SU-DHL-6 (cell line): ENCODE measurements around the gene KIRREL2.
"Not testable (repeated sequence)": the region's sequence is repeated elsewhere in the genome, so short reads cannot be mapped to it uniquely, and the experiment has no call there.

Experiments
- H2AFZ ChIP-seq: fragments of 200-600 bp; sonication (generic); 2 replicates; pipeline ENCODE4 v1.6.1; 2014; ENCODE audit warnings: low read depth, mild to moderate bottlenecking, moderate library complexity, mixed read lengths, antibody characterized with exemption, low read length; ENCODE audit not compliant: severe bottlenecking
- H3F3A ChIP-seq: fragments of 200-600 bp; shearing (Covaris generic); 2 replicates; pipeline ENCODE4 v1.6.0; 2016; ENCODE audit warnings: antibody characterized with exemption, mild to moderate bottlenecking; ENCODE audit not compliant: insufficient read depth
- H3K27ac ChIP-seq: fragments of 200-600 bp; sonication (generic); 2 replicates; pipeline ENCODE4 v1.5.1; 2016; ENCODE audit warnings: low read depth, mild to moderate bottlenecking, low read length, moderate library complexity, mixed read lengths
- H3K27me3 ChIP-seq: fragments of 200-600 bp; sonication (generic), shearing (Covaris generic); 2 replicates; pipeline ENCODE4 v1.6.0; 2014; ENCODE audit warnings: mild to moderate bottlenecking, low read length
- H3K36me3 ChIP-seq: fragments of 200-600 bp; sonication (generic); 2 replicates; pipeline ENCODE4 v1.6.1; 2014; ENCODE audit warnings: mild to moderate bottlenecking, low read length, mixed read lengths
- H3K4me2 ChIP-seq: fragments of 300-600, 200-600 bp; shearing (Covaris generic), sonication (generic); 2 replicates; pipeline ENCODE4 v1.6.0; 2014; ENCODE audit warnings: low read length, low read depth, mild to moderate bottlenecking; ENCODE audit not compliant: poor library complexity, severe bottlenecking
- H3K4me3 ChIP-seq: fragments of 200-600 bp; sonication (generic); 2 replicates; pipeline ENCODE4 v1.5.1; 2014; ENCODE audit warnings: antibody characterized with exemption, low read length, mild to moderate bottlenecking, mixed read lengths; ENCODE audit not compliant: insufficient read depth, poor library complexity, severe bottlenecking
- H3K79me2 ChIP-seq: fragments of 200-600 bp; sonication (generic); 2 replicates; pipeline ENCODE4 v1.6.1; 2014; ENCODE audit warnings: mild to moderate bottlenecking, low read length, moderate library complexity; ENCODE audit not compliant: insufficient read depth
- H3K9ac ChIP-seq: fragments of 200-600 bp; sonication (generic); 2 replicates; pipeline ENCODE4 v1.7.0; 2014; ENCODE audit warnings: mild to moderate bottlenecking, low read length
- H3K9me2 ChIP-seq: fragments of 200-600 bp; sonication (generic); replicated peaks from 2 replicates; pipeline ENCODE4 v1.6.1; 2014; ENCODE audit warnings: low read length; ENCODE audit not compliant: insufficient read depth
- H3K9me3 ChIP-seq: fragments of 200-600 bp; sonication (generic); 2 replicates; pipeline ENCODE4 v1.6.1; 2014; ENCODE audit warnings: low read length, mixed read lengths; ENCODE audit not compliant: insufficient read depth
- H4K20me1 ChIP-seq: fragments of 200-600 bp; sonication (generic); 2 replicates; pipeline ENCODE4 v1.6.1; 2014; ENCODE audit warnings: low read depth, mild to moderate bottlenecking, antibody characterized with exemption, low read length, moderate library complexity, mixed read lengths
- EZH2phosphoT487 ChIP-seq: fragments of 200-600 bp; sonication (generic), shearing (Covaris generic); conservative IDR thresholded peaks from 2 replicates; pipeline ENCODE4 v1.6.1; 2018; ENCODE audit warnings: mild to moderate bottlenecking, antibody characterized with exemption, low read length, moderate library complexity, mixed read lengths
- TF ChIP-seq, protein P1 (sequence below): fragments of 200-600 bp; sonication (generic); IDR thresholded peaks from one replicate; pipeline ENCODE4 v1.5.1; 2017; ENCODE audit warnings: antibody characterized with exemption, mild to moderate bottlenecking, low read length, moderate library complexity; ENCODE audit not compliant: insufficient read depth, poor library complexity, severe bottlenecking

Gene KIRREL2

DNA sequence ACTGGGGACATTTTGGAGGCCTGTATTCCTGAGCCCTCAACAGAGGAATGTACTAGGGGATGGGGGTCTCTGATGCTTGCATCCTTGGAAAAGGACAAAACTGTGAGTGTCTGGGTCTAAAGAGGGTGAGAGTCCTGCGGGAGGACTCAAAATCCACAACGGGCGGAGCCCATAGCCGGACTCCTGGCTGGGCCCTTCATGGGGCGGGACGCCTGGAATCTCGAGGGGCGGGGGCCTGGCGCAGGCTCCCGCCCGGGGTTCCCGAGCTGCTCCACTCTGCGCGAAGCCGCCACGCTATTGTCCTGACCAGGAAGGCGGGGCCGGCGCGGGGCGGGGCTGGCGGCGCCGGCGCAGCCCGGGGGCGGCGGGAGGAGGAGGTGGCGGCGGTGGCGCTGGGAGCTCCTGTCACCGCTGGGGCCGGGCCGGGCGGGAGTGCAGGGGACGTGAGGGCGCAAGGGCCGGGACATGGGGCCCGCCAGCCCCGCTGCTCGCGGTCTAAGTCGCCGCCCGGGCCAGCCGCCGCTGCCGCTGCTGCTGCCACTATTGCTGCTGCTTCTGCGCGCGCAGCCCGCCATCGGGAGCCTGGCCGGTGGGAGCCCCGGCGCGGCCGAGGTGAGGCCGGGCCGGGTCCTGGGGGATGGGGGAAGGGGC lies 11.6 kb downstream of the KIRREL2 start, which contains the start of gene APLP1:
Gene APLP1, plus strand, starts transcription at position 403 of the 651 bp plus-strand sequence. Its CDS starts 63 bp downstream, at position 466.
- no peaks in the 10 kb centered on the region for H3K79me2 ChIP-seq
- no peaks in the 10 kb centered on the region for H3K36me3 ChIP-seq
- H3K9ac ChIP-seq, result peak within 1 kb of the TSS; percentile 49; the same call in 1 of the 2 replicates
- H3K4me2 ChIP-seq, result peak within 1 kb of the TSS; percentile 77
- H2AFZ ChIP-seq, result no peak within 1 kb of the TSS
- TF ChIP-seq, protein P1, sequence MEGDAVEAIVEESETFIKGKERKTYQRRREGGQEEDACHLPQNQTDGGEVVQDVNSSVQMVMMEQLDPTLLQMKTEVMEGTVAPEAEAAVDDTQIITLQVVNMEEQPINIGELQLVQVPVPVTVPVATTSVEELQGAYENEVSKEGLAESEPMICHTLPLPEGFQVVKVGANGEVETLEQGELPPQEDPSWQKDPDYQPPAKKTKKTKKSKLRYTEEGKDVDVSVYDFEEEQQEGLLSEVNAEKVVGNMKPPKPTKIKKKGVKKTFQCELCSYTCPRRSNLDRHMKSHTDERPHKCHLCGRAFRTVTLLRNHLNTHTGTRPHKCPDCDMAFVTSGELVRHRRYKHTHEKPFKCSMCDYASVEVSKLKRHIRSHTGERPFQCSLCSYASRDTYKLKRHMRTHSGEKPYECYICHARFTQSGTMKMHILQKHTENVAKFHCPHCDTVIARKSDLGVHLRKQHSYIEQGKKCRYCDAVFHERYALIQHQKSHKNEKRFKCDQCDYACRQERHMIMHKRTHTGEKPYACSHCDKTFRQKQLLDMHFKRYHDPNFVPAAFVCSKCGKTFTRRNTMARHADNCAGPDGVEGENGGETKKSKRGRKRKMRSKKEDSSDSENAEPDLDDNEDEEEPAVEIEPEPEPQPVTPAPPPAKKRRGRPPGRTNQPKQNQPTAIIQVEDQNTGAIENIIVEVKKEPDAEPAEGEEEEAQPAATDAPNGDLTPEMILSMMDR, result no peak
- TF ChIP-seq EZH2phosphoT487, result no peak
- peak within 1 kb of the TSS; percentile 52 for H3K4me3 ChIP-seq
- H3F3A ChIP-seq, result no peaks in the 10 kb centered on the region
- no peak within 1 kb of the TSS for H3K27ac ChIP-seq
- no peaks in the 10 kb centered on the region for H3K9me2 ChIP-seq
- H3K9me3 ChIP-seq, result no peaks in the 10 kb centered on the region
- H3K27me3 ChIP-seq, result no peaks in the 10 kb centered on the region
- no peaks in the 10 kb centered on the region for H4K20me1 ChIP-seq

DNA sequence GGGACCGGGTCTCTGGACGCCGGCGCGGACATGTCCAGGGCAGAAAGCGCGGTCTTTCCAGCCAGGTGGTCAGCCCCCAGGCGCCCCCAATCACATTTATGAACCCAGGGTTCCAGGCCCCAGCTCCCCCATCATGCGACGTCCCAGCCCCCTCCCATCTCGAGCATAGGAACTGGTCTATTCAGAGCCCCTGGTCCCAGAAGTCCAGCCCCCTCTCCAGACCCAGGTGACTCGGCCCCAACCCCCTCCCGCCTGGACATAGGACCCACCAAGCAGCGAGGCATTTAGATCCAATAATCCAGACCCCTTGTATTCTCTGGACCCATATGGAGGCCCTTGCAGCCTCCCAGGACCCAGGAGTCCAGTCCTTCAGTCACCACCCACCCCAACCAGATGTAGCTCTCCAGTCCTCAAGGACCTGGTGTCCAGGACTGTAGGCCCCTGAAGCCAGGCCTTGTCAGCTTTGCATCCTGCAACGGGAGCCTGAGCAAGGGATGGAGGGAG lies 12.2 kb downstream of the KIRREL2 start:
- H3K27ac ChIP-seq, result no peak overlapping the region
- no peaks in the 10 kb centered on the region for H3K9me3 ChIP-seq
- H3K9ac ChIP-seq, result peak overlapping the region; percentile 49; the same call in 1 of the 2 replicates
- no peak overlapping the region for H2AFZ ChIP-seq
- H3K27me3 ChIP-seq, result no peaks in the 10 kb centered on the region
- H3K4me2 ChIP-seq, result peak overlapping the region; percentile 77
- H4K20me1 ChIP-seq, result no peaks in the 10 kb centered on the region
- no peaks in the 10 kb centered on the region for H3F3A ChIP-seq
- TF ChIP-seq, protein P1, result no peak
- peak overlapping the region; percentile 49 for H3K4me3 ChIP-seq
- no peaks in the 10 kb centered on the region for H3K9me2 ChIP-seq
- H3K79me2 ChIP-seq, result no peaks in the 10 kb centered on the region
- no peaks in the 10 kb centered on the region for H3K36me3 ChIP-seq

DNA sequence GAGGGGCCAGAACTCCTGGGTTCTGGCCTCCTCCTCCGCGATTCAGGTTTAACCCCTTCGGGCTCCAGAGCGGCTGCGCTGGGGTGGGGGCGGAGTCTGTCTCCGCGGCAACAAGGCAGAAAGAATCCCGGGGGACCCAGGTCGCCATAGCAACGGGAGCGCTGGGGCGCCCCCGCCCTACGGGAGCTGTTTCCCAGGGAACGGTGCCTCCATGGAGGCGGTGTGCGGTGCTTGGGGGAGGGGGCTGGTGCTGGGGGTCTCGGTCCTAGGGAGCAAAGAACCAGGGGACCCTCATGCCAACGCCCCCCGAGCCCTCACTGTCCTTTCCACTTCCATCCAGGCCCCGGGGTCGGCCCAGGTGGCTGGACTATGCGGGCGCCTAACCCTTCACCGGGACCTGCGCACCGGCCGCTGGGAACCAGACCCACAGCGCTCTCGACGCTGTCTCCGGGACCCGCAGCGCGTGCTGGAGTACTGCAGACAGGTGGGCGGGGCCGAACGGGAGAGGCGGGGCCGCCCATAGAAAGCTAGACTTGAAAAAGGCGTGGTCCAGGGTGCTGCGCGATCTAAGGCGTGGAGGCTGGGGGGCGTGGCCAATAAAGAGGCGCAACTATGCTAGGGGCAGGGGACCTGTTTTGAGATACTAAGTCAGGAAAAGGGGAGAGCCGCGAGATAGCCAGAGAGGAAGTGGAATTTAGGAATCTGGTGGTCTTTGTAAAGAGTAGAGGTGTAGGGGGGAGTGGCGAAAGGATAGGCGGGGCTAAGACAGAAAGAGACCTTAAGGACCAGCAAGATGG lies 12.8 kb downstream of the KIRREL2 start:
- peak overlapping the region; percentile 77 for H3K4me2 ChIP-seq
- no peaks in the 10 kb centered on the region for H4K20me1 ChIP-seq
- no peaks in the 10 kb centered on the region for H3F3A ChIP-seq
- H3K9me3 ChIP-seq, result no peaks in the 10 kb centered on the region
- H2AFZ ChIP-seq, result peak overlapping the region; percentile 95
- no peak for TF ChIP-seq EZH2phosphoT487
- TF ChIP-seq, protein P1, result no peak
- no peak overlapping the region for H3K27ac ChIP-seq
- no peaks in the 10 kb centered on the region for H3K9me2 ChIP-seq
- no peaks in the 10 kb centered on the region for H3K27me3 ChIP-seq
- peak overlapping the region; percentile 52 for H3K4me3 ChIP-seq
- H3K36me3 ChIP-seq, result no peaks in the 10 kb centered on the region
- no peaks in the 10 kb centered on the region for H3K79me2 ChIP-seq
- peak overlapping the region; percentile 13; the same call in 1 of the 2 replicates for H3K9ac ChIP-seq

DNA sequence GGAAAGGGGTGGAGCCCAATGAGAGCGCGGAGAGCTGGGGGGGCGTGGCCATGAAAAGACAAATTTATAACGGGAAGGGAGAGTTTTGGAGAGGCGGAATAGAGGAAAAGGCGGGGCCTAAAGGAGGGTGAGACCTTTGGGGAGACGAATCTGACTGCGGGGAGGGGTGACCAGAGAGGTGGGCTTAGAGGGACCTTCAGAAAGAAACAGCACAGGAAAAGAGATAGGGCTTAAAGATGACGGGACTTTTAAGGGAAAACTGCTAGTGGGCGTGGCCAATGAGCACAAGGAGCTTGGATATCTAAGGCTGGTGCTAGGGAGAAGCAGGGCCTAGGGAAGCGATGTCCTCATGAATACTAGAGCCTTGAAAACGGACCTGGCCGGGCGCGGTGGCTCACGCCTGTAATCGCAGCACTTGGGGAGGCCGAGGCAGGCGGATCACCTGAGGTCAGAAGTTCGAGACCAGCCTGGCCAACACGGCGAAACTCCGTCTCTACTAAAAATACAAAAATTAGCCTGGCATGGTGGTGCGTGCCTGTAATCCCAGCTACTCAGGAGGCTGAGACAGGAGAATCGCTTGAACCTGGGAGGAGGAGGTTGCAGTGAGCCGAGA lies 13.5 kb downstream of the KIRREL2 start:
- not testable (repeated sequence) for H3K9me3 ChIP-seq, H4K20me1 ChIP-seq, H3K27ac ChIP-seq, H3F3A ChIP-seq, H3K36me3 ChIP-seq, H3K9me2 ChIP-seq, H3K79me2 ChIP-seq, H3K27me3 ChIP-seq
- peak overlapping the region; percentile 52 for H3K4me3 ChIP-seq
- H3K9ac ChIP-seq, result peak overlapping the region; percentile 13; the same call in 1 of the 2 replicates
- peak overlapping the region; percentile 95 for H2AFZ ChIP-seq
- H3K4me2 ChIP-seq, result peak overlapping the region; percentile 77
